Activated naive CD8-positive, alpha-beta T cell treated with anti-CD3 and anti-CD28 coated beads, Interleukin-2, amount 50 U/mL, for 16 hours (primary cell): ENCODE results near the gene ARL6IP4.
"Not testable (repeated sequence)": the region's sequence is repeated elsewhere in the genome, so short reads cannot be mapped to it uniquely, and the experiment has no call there.

ENCODE experiments used
- DNase-seq: peaks from one replicate; pipeline ENCODE4 v3.0.0-alpha.2; 2020; ENCODE audit warnings: low read depth, low spot score

ARL6IP4 gene

DNA sequence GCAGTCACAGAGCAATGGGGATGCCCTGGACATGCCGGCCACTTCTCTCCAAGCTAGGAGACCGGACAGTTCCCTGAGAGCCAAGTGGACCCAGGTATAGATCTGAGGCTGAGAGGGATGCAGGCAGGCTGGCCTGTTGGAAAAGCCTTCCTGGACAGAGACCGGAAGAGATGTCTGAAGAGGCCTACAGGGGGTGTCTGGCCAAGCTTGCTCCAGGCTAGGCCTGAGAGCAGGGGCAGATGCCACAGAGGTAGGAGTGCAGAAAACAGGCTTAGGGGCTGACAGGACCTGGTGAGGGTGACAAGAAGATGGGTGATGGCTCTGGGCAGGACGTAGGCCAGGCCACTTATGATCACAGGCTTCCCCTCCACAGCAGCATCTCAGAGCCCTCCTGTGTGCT is 30.2 kb downstream of the ARL6IP4 start:
- no peak for DNase-seq

DNA sequence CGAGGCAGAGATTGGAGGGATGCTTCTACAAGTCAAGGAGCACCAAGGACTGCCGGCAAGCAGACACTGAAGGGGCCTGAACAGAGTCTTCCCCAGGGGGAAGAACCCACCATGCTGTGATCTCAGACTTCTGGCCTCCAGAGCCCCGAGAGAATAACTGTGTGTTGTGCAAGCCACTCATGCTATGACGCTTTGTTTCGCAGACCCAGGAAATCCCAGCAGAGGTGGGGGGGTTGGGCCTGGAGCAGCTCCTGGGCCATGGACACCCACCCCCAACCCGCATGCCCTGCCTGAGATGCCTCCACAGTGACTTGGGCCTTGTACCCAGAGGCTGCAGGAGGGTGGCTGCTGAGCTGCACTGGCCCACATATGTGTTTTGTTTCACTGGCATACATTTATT is 31.2 kb downstream of the ARL6IP4 start:
- DNase-seq, result no peak

DNA sequence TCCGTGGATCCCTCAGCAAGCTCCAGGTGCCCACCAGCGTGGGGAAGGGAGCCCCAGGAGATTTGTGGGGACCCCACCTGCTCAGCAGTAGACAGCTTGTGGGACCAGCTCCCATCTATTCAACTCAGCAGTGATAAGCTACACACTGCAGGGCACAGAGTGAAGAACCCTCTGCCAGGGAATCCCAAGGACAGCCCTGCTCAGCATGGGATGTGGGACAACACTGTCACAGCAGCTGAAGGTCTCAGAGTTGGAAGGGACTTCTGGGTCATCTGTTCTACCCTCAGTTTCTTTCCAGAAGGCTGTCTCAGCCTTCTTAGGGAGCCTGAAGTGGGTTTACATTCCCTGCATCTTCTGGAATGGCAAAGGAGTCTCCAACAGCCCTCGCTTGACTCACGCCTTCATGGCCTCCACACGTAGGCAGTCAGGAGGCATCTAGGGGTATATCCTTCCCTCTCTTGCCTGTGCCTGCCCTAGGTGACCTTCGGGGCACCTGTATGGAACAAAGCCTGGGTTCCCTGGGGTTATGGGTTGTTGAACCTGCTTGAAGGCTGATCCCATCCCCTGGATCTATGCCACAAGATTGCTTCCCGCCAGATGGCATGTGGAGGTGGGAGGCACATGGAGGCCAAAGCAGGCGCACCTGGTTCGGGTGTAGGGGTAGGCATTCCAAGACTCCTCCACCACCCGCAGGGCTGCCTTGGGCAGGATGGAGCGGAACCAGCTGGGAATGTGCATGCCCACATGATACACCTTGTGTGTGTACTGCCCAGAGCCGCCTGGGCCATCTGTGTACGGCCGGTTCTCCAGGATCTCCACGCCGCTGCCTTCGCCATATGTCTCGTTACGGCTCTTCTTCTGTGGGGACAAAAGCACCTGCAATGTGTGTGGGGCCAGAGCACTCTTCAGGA is 33.0 kb downstream of the ARL6IP4 start:
- no peak for DNase-seq

DNA sequence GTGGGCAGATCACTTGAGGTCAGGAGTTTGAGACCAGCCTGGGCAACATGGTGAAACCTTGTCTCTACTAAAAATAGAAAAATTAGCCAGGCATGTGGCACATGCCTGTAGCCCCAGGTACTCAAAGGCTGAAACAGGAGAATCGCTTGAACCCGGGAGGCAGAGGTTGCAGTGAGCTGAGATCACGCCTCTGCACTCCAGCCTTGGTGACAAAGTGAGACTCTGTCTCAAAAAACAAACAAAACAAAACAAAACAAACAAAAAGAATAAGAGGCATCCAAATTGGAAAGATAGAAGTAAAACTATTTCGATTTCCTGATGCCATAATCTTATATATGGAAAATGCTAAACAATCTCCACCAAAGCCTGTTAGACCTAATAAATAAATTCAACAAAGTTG is 34.0 kb downstream of the ARL6IP4 start:
- not testable (repeated sequence) for DNase-seq

DNA sequence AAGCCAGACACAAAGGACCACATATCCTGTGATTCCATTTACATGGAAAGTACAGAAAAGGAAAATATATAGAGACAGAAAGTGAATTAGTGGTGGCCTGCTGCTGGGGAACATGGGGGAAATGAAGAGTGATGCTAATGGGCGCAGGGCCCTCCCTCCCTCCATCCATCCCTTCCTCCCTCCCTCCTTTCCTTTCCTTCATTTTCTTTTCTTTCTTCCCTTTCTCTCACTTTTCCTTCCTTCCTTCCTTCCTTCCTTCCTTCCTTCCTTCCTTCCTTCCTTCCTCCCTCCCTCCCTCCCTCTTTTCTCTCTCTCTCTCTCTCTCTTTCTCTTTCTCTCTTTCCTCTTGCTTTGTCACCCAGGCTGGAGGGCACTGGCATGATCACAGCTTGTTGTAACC is 37.3 kb downstream of the ARL6IP4 start:
- no peak for DNase-seq

DNA sequence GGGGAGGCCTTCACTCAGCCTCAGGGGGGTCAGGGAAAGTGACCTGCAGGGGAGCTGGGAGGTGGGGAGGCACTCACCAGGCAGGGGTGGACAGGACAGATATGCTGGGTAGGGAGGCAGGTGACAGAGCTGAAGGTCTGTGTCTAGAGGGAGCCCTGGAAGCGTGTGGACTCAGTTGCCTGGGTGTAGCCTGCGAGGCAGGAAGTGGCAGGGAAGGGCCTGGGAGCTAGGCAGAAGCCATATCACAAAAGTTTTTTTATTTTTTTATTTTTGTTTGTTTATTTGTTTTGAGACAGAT is 39.3 kb downstream of the ARL6IP4 start:
- no peak for DNase-seq

DNA sequence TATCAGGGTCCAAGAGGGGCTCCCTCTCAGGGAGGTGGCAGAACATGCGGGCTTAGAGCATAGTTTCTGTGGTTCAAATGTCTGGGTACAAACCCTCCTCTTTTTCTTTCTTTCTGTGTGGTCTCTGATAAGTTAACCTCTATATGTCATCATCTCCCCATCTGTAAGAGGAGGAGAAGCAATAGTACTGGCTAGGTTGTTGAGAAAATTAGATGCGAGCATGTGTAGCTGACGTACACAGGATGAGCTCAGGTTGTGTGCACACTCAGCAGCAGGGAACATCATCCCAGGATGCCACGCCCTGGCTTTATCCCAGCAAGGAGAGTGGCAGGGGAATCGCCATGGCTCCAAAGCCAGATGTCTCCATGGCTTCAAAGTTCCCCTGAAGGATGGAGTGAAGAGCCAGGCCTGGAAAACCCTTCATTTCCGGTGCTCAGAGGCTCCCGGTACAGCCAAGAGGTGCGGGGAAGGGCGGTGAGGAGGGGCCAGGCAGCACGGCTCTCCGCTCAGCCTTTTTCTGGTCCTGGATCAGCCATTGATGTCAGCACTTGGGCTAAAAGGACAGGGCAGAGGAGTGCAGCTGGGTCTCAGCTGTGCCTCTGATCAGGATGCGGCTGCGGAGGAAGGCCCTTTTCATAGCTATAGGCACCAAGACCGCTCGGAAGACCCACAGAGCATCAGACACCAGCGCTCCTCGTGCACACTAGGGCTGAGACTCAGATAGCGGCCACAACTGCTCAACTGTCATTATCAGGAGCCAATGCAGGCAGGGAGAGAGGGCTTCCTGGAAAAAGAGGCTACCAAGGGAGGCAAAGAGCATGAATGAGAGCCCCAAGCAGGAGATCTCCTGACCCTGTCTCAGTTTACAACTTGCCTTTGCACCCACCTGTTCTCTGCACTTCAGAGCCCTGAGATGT is 41.5 kb downstream of the ARL6IP4 start:
- DNase-seq, result no peak

DNA sequence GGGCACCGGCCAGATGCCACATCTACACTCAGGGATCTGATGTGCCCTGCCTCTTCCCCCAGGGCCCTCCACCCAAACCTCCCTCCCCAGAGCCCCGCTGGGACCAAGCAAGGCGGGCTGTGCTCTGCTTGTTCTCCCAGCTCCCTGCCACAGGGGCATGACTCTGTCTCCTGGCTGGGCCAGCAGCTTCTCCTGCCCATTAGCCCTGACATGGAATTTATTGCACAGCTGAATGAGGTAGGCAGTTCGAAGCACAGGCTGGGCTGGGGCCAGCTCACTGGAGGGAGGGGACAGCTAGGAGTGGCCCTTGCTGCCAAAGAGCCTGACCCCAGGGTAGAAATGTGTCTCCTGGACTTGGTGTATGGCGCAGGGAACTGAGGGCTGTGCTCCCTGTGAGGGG is 42.4 kb downstream of the ARL6IP4 start:
- no peak for DNase-seq

DNA sequence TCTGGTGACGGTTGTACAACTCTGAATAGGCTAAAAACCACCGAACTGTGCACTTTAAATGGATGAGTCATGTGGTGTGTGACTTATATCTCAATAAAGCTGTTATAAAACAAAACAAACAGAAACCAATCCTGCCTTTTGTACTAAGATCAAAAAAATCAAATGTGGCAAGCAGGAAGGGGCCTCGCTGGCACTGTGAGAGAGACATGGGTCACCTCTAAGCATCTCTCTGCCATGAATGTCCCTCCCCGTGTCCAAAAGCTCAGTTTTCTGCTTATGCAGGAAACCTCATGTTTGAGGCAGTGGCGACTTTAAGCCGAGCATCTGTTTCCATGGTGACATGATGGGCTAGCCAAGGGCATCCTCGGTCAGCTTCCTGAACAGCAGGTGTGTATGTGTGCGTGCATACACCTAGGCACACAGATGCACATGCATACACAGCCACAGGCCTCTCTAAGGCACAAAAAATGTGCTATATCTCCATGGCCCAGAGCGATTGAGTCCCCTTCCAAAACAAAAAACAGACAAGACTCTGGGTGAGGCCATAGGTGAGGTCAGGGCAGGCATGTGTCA is 44.4 kb downstream of the ARL6IP4 start:
- DNase-seq, result no peak

DNA sequence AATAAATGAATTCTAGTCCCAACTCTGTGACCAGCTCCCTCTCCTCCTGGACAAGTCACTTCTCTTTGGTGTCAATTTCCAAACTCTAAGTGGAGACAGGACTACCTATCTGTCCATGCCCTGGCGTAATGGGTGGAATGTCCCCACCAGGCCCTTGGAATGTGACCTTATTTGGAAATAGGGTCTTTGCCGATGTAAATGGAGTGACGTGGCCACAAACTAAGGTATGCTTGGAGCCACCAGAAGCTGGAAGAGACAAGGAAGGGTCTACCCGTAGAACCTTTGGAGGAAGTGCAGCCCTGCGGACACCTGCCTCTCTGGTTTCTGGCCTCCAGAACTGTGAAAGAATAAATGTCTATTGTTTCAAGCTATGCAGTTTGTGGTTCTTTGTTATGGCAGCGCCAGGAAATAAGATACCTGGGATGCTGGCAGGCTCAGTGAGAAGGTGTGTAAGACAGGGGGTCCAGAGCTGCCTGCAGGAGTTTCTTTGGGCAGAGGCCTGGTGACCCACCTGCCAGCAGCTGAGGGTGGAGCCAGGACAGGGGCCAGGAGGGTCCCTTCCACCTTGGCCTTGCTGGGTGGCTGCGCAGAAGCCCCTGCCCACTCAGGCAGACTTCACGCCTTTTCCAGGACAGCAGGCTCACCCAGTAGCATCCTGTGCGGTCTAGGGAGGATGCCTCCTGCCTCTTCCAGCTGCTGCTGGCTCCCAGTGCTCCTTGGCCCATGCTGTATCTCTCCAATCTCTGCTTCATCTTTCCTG is 45.8 kb downstream of the ARL6IP4 start:
- no peak for DNase-seq

DNA sequence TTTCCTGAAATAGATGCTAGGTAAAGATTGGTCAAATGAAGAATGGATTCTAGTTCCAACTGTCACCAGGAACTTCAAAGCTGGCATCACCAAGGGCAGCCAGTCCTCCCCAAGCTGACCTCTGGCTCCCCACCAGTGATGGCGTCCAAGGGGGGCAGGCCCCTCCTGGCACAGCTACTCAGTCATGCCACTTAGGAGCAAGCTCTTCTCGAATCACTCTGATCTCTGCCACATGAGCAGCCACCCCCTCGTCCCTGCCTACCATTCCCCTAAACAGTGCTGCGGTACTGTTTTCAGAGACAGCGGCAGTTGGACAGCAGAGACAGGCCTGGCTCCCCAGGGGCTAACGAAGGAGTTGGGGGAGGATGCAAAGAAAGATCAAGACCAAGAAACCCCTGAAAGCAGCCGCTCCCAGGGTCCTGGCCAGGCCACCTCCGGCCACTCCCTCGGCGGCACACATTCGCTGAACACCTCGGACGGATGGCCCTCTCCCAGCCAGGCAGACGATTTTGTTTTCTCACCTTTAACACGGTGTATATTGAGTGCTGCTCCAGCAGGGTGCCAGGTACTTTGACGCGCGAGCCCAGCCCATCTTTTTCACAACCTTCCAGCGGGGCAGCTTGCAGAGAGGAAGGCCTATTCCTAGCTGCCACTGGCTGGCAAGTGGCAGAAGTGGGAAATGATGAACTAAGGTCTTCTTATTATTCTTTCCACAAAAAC is 47.4 kb downstream of the ARL6IP4 start:
- DNase-seq, result no peak

DNA sequence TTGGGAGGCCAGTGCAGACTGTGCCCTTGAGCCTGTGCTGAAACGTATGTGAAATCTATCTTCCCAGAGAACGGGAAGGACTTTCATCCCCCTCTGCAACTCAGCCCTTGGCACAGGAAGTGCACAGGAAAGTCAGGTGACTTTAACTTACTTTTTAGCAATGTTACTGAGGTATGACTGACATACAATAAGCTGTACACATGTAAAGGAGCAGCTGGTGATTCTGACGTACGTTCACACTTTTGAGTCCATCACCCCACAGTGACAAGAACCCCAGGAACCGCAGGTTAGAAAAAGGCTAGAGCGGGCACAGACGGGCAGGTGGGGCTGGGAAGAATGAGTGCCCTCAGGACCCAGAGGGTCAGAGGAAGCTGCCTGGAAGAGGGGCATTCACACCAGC is 48.0 kb downstream of the ARL6IP4 start:
- DNase-seq, result no peak

DNA sequence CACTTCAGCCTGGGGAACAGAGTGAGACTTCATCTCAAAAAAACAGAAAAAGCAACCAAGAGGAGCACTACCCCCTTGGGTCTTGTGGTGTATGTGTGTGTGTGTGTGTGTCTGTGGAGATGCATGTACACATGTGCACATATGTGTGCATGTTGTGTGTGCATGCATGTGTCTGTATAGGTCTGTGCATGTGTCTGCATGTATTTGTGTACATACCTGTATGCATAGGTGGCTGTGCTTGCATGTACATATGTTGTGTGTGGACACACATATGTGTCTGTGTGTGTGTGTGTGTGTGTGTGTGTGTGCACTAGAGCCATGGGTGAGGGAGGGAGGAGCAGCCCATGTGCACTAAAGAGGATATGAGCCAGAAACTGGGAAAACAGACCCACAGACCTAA is 49.1 kb downstream of the ARL6IP4 start:
- DNase-seq, result no peak

DNA sequence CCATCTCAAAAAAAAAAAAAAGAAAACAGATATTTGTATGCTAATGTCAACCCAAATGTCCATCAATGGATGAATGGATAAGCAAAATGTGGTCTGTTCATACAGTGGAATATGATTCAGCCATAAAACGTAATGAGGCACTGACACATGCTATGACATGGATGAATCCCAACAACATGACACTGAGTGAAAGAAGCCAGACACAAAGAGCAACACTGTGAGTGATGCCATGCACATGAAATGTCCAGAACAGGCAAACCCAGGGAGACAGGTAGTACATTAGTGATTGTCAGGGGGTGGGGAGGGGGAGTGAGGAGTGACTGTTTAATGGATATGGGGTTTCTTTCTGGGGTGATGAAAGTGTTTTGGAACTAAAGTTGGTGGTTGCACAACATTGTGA is 50.2 kb downstream of the ARL6IP4 start:
- DNase-seq, result no peak

DNA sequence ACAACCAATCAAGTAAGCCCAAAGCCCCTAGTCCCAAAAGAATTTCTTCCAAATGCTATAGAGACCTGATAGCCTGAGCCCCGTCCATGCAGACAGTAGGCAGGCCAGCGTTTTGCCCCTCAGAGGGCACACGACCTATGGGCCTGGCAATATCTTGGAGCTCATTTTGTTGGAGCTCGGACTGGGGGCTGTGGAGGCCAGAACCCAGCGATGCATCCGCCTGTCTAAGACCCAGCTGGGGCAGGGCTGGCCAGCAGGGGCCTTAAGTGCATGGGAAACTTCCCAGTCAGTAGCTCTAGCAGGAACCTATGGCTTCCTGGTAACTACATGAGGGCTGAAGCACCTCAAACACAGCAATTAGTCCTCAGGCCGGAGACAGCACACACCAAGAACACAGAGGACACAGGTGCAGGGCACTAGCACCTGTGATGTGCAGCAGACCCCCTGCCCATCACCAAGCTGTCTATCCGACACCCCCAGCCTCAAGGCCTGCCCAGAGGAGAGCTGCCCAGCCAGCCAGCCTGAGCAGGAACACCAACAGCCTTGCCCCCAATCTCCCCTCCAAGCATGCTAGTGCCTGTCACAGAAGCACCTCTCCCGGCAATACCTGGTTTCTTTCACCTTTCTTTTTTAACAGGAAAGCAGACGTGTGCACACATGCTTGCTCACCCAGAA is 50.8 kb downstream of the ARL6IP4 start:
- no peak for DNase-seq
